GM18511 (cell line): Measurements from ENCODE around the gene CCDC120.

Experiments
- ATAC-seq: cut with Tn5 transposase; IDR thresholded peaks from one replicate; pipeline ENCODE4 v1.9.1; 2021; ENCODE audit warnings: mild to moderate bottlenecking, moderate library complexity; ENCODE audit not compliant: unreplicated experiment

Gene CCDC120

GRCh38 chrX:49061916-49062315 is 3.1 kb downstream of the CCDC120 start:
- no peak for ATAC-seq

GRCh38 chrX:49063715-49064114 is 4.9 kb downstream of the CCDC120 start:
- ATAC-seq, result no peak

- ATAC-seq, result no peak
Observed at GRCh38 chrX:49064303-49064702, 5.5 kb downstream of the CCDC120 start.

GRCh38 chrX:49064735-49065134 is 5.9 kb downstream of the CCDC120 start:
- ATAC-seq, result no peak

- ATAC-seq, result no peak
Observed at GRCh38 chrX:49066278-49066677, 7.5 kb downstream of the CCDC120 start.

GRCh38 chrX:49066690-49067089 is 7.9 kb downstream of the CCDC120 start:
- ATAC-seq, result no peak

- no peak for ATAC-seq
Observed at GRCh38 chrX:49067285-49068120, 8.7 kb downstream of the CCDC120 start.

- ATAC-seq, result no peak
Observed at GRCh38 chrX:49069038-49069437, 10.2 kb downstream of the CCDC120 start.

GRCh38 chrX:49070988-49071387 is 12.2 kb downstream of the CCDC120 start:
- no peak for ATAC-seq

GRCh38 chrX:49071877-49072711 is 13.3 kb downstream of the CCDC120 start:
- ATAC-seq, result no peak

GRCh38 chrX:49072712-49073095 is 13.9 kb downstream of the CCDC120 start:
- ATAC-seq, result no peak

- ATAC-seq, result peak; percentile 91
Observed at GRCh38 chrX:49073601-49074575, 15.1 kb downstream of the CCDC120 start, which contains the start of gene PRAF2. TSS of gene PRAF2 (minus strand) at chrX:49074002. CDS start at chrX:49073987, 15 bp downstream.

GRCh38 chrX:49075347-49075746 is 16.5 kb downstream of the CCDC120 start:
- no peak for ATAC-seq

GRCh38 chrX:49077941-49078340 is 19.1 kb downstream of the CCDC120 start:
- ATAC-seq, result no peak

- peak; percentile 88 for ATAC-seq
Observed at GRCh38 chrX:49079489-49080428, 21.0 kb downstream of the CCDC120 start, which contains the start of gene WDR45. TSS of gene WDR45 (minus strand) at chrX:49079887. CDS start at chrX:49078095, 1,792 bp downstream.

GRCh38 chrX:49082271-49082871 is 23.6 kb downstream of the CCDC120 start:
- no peak for ATAC-seq

- no peak for ATAC-seq
Observed at GRCh38 chrX:49089553-49089952, 30.8 kb downstream of the CCDC120 start.

- ATAC-seq, result no peak
Observed at GRCh38 chrX:49096419-49096818, 37.6 kb downstream of the CCDC120 start.
